SIG-M5 treated with dmso at 0.1 percent for 504 hours (cell line): ENCODE data around the gene HTR3E.

ENCODE experiments used
- DNase-seq: peaks from one replicate; lab custom pipeline; 2025; ENCODE audit not compliant: unreplicated experiment; lab: John Stamatoyannopoulos, UW

Gene HTR3E

GRCh38 chr3:184155644-184156521 lies 59.0 kb downstream of the HTR3E start:
- DNase-seq: no peak

DNA sequence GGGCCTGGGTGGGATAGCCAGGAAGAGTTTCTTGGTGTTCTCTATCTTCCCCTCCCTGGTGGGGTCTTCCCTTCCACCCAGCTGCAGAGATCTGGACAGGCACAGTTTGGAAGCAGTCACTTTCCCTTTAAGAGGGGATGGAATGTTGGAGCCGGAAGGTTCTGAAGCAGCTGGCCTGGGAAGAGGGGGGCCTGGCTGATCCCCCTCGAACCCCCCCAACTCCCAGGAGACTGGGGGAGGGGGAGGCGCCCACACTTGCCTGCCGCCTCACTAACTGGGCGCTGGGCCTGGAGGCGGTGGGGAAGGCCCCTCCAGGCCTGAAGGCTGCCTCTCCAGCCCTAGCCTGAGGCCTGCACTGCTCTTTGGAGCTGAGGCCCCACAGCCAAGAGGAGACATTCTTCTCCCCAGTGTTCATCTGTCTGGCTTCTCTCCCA lies 59.7 kb downstream of the HTR3E start:
- no peak for DNase-seq
